Measurements from ENCODE around the gene AGTRAP. TPM values are rescaled to one million over a fixed set of nuclear protein-coding genes. Genes with fewer than 3 reads are reported as not detected.

AGTRAP gene
- total RNA-seq, 4 donors from 2014 or later = 26.3 to 62.3 (median 40.2) TPM

GRCh38 chr1:11691928-11692711 lies 43.8 kb upstream of the AGTRAP start:
- TF ChIP-seq, protein P1, sequence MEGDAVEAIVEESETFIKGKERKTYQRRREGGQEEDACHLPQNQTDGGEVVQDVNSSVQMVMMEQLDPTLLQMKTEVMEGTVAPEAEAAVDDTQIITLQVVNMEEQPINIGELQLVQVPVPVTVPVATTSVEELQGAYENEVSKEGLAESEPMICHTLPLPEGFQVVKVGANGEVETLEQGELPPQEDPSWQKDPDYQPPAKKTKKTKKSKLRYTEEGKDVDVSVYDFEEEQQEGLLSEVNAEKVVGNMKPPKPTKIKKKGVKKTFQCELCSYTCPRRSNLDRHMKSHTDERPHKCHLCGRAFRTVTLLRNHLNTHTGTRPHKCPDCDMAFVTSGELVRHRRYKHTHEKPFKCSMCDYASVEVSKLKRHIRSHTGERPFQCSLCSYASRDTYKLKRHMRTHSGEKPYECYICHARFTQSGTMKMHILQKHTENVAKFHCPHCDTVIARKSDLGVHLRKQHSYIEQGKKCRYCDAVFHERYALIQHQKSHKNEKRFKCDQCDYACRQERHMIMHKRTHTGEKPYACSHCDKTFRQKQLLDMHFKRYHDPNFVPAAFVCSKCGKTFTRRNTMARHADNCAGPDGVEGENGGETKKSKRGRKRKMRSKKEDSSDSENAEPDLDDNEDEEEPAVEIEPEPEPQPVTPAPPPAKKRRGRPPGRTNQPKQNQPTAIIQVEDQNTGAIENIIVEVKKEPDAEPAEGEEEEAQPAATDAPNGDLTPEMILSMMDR (IDR thresholded peaks at IDR 0.05) = no peak

DNA sequence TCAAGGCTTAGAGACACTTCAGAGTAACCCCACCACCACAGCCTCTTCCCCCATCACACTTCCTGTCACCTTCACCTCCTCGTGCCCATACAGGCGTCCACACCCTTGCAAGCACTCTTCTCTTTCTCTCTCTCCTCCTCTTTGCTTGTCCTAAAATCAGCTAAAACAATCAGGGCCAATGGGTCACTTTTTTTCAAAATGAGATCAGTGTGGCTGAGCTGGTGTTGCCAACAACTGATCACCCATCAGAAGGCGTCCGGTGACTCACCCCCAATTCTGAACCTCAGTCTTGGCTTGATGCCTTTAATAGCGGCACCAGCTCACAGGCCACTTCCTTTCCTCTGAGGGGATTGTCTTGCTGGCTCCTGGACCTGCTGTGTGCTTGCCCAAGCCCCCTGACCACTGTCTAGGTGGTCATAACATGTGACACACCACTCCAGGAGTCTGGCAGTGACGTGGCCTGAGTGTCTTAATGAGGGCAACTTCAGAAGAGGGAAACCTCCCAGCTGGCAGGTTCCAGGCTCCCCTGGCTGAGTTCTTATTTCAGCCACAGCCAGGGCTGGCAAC lies 42.8 kb upstream of the AGTRAP start:
- intact Hi-C loops (cut with DNase I; ENCODE audit: low total_unique reads) = no loop called here
- no peak overlapping the region for H3K4me3 ChIP-seq (ENCODE audit: low read depth, poor library complexity, severe bottlenecking)
- 4 to 5% methylated on average over 6 of the region's 6 CpGs for WGBS, 2 donors
- DNase-seq (ENCODE audit: low spot score in 2 of 2) = peak in 1 of 2 donors; percentile 22
- TF ChIP-seq, protein P1 (IDR thresholded peaks at IDR 0.05) = no peak
- no peak for TF ChIP-seq POLR2A (IDR thresholded peaks at IDR 0.05)

More at GRCh38 chr1:11691928-11692711, 43.8 kb upstream of the AGTRAP start:
- no peak for DNase-seq (ENCODE audit: low spot score in 2 of 2)
- no peak overlapping the region for H3K4me3 ChIP-seq (ENCODE audit: low read depth, poor library complexity, severe bottlenecking)
- intact Hi-C loops (cut with DNase I; ENCODE audit: low total_unique reads) = no loop called here
- 8 to 11% methylated on average over 54 to 64 of the region's 64 CpGs for WGBS, 2 donors

GRCh38 chr1:11693917-11694316 lies 42.0 kb upstream of the AGTRAP start:
- no peak for DNase-seq (ENCODE audit: low spot score in 2 of 2)
- TF ChIP-seq, protein P1 (IDR thresholded peaks at IDR 0.05) = no peak
- TF ChIP-seq POLR2A (IDR thresholded peaks at IDR 0.05) = no peak
- no peak overlapping the region for H3K4me3 ChIP-seq (ENCODE audit: low read depth, poor library complexity, severe bottlenecking)
- intact Hi-C loops (cut with DNase I; ENCODE audit: low total_unique reads) = no loop called here
- WGBS, 2 donors = 68 to 74% methylated on average over 5 of the region's 5 CpGs

- H3K4me3 ChIP-seq (ENCODE audit: low read depth, poor library complexity, severe bottlenecking) = no peak overlapping the region
- WGBS, 2 donors = 81 to 84% methylated on average over 6 of the region's 6 CpGs
- DNase-seq (ENCODE audit: low spot score in 2 of 2) = no peak
- intact Hi-C loops (cut with DNase I; ENCODE audit: low total_unique reads) = no loop called here
- TF ChIP-seq, protein P1 (IDR thresholded peaks at IDR 0.05) = no peak
- no peak for TF ChIP-seq POLR2A (IDR thresholded peaks at IDR 0.05)
These were observed 40.1 kb upstream of the AGTRAP start for GRCh38 chr1:11695861-11696260.

- no peak for DNase-seq (ENCODE audit: low spot score in 2 of 2)
- no peak overlapping the region for H3K4me3 ChIP-seq (ENCODE audit: low read depth, poor library complexity, severe bottlenecking)
- WGBS, 2 donors = 74 to 75% methylated on average over 8 of the region's 8 CpGs
- intact Hi-C loops (cut with DNase I; ENCODE audit: low total_unique reads) = no loop called here
- no peak for TF ChIP-seq POLR2A (IDR thresholded peaks at IDR 0.05)
- TF ChIP-seq, protein P1 (IDR thresholded peaks at IDR 0.05) = no peak
These were observed 38.6 kb upstream of the AGTRAP start for GRCh38 chr1:11697188-11697892.

Measured in lower leg skin (tissue), 4 donors.